GM12892 (cell line): Measurements from ENCODE around the gene POU2F1.

Source experiments
- DNase-seq: peaks from one replicate; pipeline ENCODE4 v3.0.0; 2011; ENCODE audit not compliant: insufficient read length
- FAIRE-seq: peaks from 2 replicates; lab custom pipeline; 2011; peaks lifted over from hg19 to GRCh38; lab: Jason Lieb, UNC
- POLR2A ChIP-seq: IDR thresholded peaks from 2 replicates; pipeline ENCODE4 v1.6.1; 2011; ENCODE audit warnings: low read depth, low read length, control low read depth
- POLR2AphosphoS5 ChIP-seq: IDR thresholded peaks from 2 replicates; pipeline ENCODE4 v1.6.1; 2011; ENCODE audit warnings: low read depth, low read length, control low read depth
- TAF1 ChIP-seq: IDR thresholded peaks from 2 replicates; pipeline ENCODE4 v1.6.1; 2011; ENCODE audit warnings: low read depth, mild to moderate bottlenecking, control low read depth, low read length, borderline replicate concordance

Gene POU2F1

GRCh38 chr1:167332503-167332902, 111.8 kb downstream of the POU2F1 start:
- FAIRE-seq (no peak), DNase-seq (no peak)
- TF ChIP-seq POLR2AphosphoS5 (no peak), TAF1 (no peak)

- DNase-seq: no peak
Observed at GRCh38 chr1:167333124-167333523, 112.4 kb downstream of the POU2F1 start.

GRCh38 chr1:167333703-167334102, 113.0 kb downstream of the POU2F1 start:
- FAIRE-seq: no peak
- TF ChIP-seq POLR2A (no peak), TAF1 (no peak), POLR2AphosphoS5 (no peak)
- DNase-seq: no peak

More at GRCh38 chr1:167333124-167333523, 112.4 kb downstream of the POU2F1 start:
- FAIRE-seq: peak; percentile 81
- TF ChIP-seq TAF1 (no peak), POLR2A (no peak), POLR2AphosphoS5 (no peak)

GRCh38 chr1:167339405-167339804, 118.7 kb downstream of the POU2F1 start:
- no peak for DNase-seq
- TF ChIP-seq TAF1 (no peak), POLR2AphosphoS5 (no peak), POLR2A (no peak)
- no peak for FAIRE-seq

GRCh38 chr1:167342846-167343245, 122.2 kb downstream of the POU2F1 start:
- FAIRE-seq (peak; percentile 81), DNase-seq (no peak)
- TF ChIP-seq POLR2A (no peak), POLR2AphosphoS5 (no peak), TAF1 (no peak)

- DNase-seq (no peak), FAIRE-seq (no peak)
- TF ChIP-seq POLR2AphosphoS5 (no peak), POLR2A (no peak)
Observed at GRCh38 chr1:167344112-167344511, 123.4 kb downstream of the POU2F1 start.

- no peak for TF ChIP-seq POLR2AphosphoS5
- TF ChIP-seq TAF1: no peak
- TF ChIP-seq POLR2A: no peak
- DNase-seq: no peak
- no peak for FAIRE-seq
Observed at GRCh38 chr1:167344615-167345385, 124.1 kb downstream of the POU2F1 start.

- FAIRE-seq (no peak), DNase-seq (no peak)
- TF ChIP-seq POLR2A (no peak), POLR2AphosphoS5 (no peak), TAF1 (no peak)
Observed at GRCh38 chr1:167345386-167345733, 124.7 kb downstream of the POU2F1 start.

- TF ChIP-seq POLR2AphosphoS5 (no peak), POLR2A (no peak), TAF1 (no peak)
- DNase-seq: no peak
- FAIRE-seq: peak; percentile 17
Observed at GRCh38 chr1:167357305-167357704, 136.6 kb downstream of the POU2F1 start.

- FAIRE-seq (no peak), DNase-seq (no peak)
- TF ChIP-seq TAF1: no peak
- no peak for TF ChIP-seq POLR2A
- no peak for TF ChIP-seq POLR2AphosphoS5
Observed at GRCh38 chr1:167359295-167359694, 138.6 kb downstream of the POU2F1 start.

GRCh38 chr1:167360120-167360519, 139.4 kb downstream of the POU2F1 start:
- FAIRE-seq: no peak
- TF ChIP-seq TAF1 (no peak), POLR2A (no peak), POLR2AphosphoS5 (no peak)
- no peak for DNase-seq

GRCh38 chr1:167362638-167363037, 142.0 kb downstream of the POU2F1 start:
- no peak for DNase-seq
- TF ChIP-seq POLR2AphosphoS5 (no peak), TAF1 (no peak), POLR2A (no peak)
- FAIRE-seq: no peak
